Osteocyte (in vitro differentiated cells): ENCODE measurements around the gene KCNJ18. TPM values are rescaled to one million over a fixed set of nuclear protein-coding genes. Genes with fewer than 3 reads are reported as not detected.
"Not testable (repeated sequence)": the region's sequence is repeated elsewhere in the genome, so short reads cannot be mapped to it uniquely, and the experiment has no call there.

Source experiments
- DNase-seq: peaks from one replicate; pipeline ENCODE4 v3.0.0; 2021; ENCODE audit warnings: mixed read lengths; ENCODE audit not compliant: unreplicated experiment; ENCODE audit errors: extremely low spot score
- H3K27ac Mint-ChIP-seq: one replicate; pipeline ENCODE4 v1.8.0; 2021; ENCODE audit warnings: mild to moderate bottlenecking, mixed read lengths; ENCODE audit not compliant: unreplicated experiment
- H3K27me3 Mint-ChIP-seq: one replicate; pipeline ENCODE4 v1.8.0; 2021; ENCODE audit warnings: mixed read lengths; ENCODE audit not compliant: unreplicated experiment
- H3K36me3 Mint-ChIP-seq: one replicate; pipeline ENCODE4 v1.8.0; 2021; ENCODE audit warnings: mixed read lengths; ENCODE audit not compliant: unreplicated experiment
- H3K4me1 Mint-ChIP-seq: one replicate; pipeline ENCODE4 v1.8.0; 2021; ENCODE audit warnings: mixed read lengths; ENCODE audit not compliant: unreplicated experiment
- H3K4me3 Mint-ChIP-seq: one replicate; pipeline ENCODE4 v1.8.0; 2021; ENCODE audit warnings: mild to moderate bottlenecking, moderate library complexity, mixed read lengths; ENCODE audit not compliant: unreplicated experiment
- H3K9me3 Mint-ChIP-seq: one replicate; pipeline ENCODE4 v1.8.0; 2021; ENCODE audit warnings: mixed read lengths; ENCODE audit not compliant: unreplicated experiment
- total RNA-seq: library from RNA; stranded (reverse); gene quantifications from 2 replicates; pipeline ENCODE4 v1.2.1, GENCODE V29; 2021

The KCNJ18 gene
- total RNA-seq, 1 donor from 2014 or later, result not detected

- not testable (repeated sequence) for H3K27me3 Mint-ChIP-seq, DNase-seq, H3K4me3 Mint-ChIP-seq, H3K4me1 Mint-ChIP-seq, H3K27ac Mint-ChIP-seq, H3K36me3 Mint-ChIP-seq
- H3K9me3 Mint-ChIP-seq, result peaks cover 48% of the 10 kb centered on the region
Observed at GRCh38 chr17:21665935-21666493, 26.3 kb upstream of the KCNJ18 start.

GRCh38 chr17:21666711-21667412 is 25.5 kb upstream of the KCNJ18 start:
- H3K4me3 Mint-ChIP-seq, H3K36me3 Mint-ChIP-seq, H3K27me3 Mint-ChIP-seq, H3K27ac Mint-ChIP-seq, H3K4me1 Mint-ChIP-seq: not testable (repeated sequence)
- DNase-seq, result peak; percentile 84
- peaks cover 44% of the 10 kb centered on the region for H3K9me3 Mint-ChIP-seq

- peak; percentile 85 for DNase-seq
- H3K4me1 Mint-ChIP-seq, H3K4me3 Mint-ChIP-seq, H3K36me3 Mint-ChIP-seq, H3K27ac Mint-ChIP-seq, H3K27me3 Mint-ChIP-seq: not testable (repeated sequence)
- peaks cover 40% of the 10 kb centered on the region for H3K9me3 Mint-ChIP-seq
Observed at GRCh38 chr17:21667413-21668117, 24.8 kb upstream of the KCNJ18 start.

GRCh38 chr17:21668118-21668488 is 24.2 kb upstream of the KCNJ18 start:
- not testable (repeated sequence) for H3K27ac Mint-ChIP-seq, DNase-seq, H3K36me3 Mint-ChIP-seq, H3K4me3 Mint-ChIP-seq, H3K4me1 Mint-ChIP-seq, H3K27me3 Mint-ChIP-seq
- peaks cover 45% of the 10 kb centered on the region for H3K9me3 Mint-ChIP-seq

- peaks cover 49% of the 10 kb centered on the region for H3K9me3 Mint-ChIP-seq
- not testable (repeated sequence) for H3K36me3 Mint-ChIP-seq, H3K27ac Mint-ChIP-seq, H3K27me3 Mint-ChIP-seq, H3K4me1 Mint-ChIP-seq, H3K4me3 Mint-ChIP-seq
- DNase-seq, result peak; percentile 84
Observed at GRCh38 chr17:21668746-21669508, 23.4 kb upstream of the KCNJ18 start.

GRCh38 chr17:21669616-21670360 is 22.5 kb upstream of the KCNJ18 start:
- not testable (repeated sequence) for H3K27me3 Mint-ChIP-seq, H3K27ac Mint-ChIP-seq, H3K4me3 Mint-ChIP-seq, H3K36me3 Mint-ChIP-seq, H3K4me1 Mint-ChIP-seq
- peaks cover 52% of the 10 kb centered on the region for H3K9me3 Mint-ChIP-seq
- DNase-seq, result peak; percentile 83

GRCh38 chr17:21670361-21671155 is 21.8 kb upstream of the KCNJ18 start:
- H3K4me1 Mint-ChIP-seq, H3K36me3 Mint-ChIP-seq, H3K27me3 Mint-ChIP-seq, H3K4me3 Mint-ChIP-seq, H3K27ac Mint-ChIP-seq: not testable (repeated sequence)
- DNase-seq, result peak; percentile 76
- H3K9me3 Mint-ChIP-seq, result peaks cover 50% of the 10 kb centered on the region

GRCh38 chr17:21671437-21671836 is 20.9 kb upstream of the KCNJ18 start:
- peaks cover 55% of the 10 kb centered on the region for H3K9me3 Mint-ChIP-seq
- DNase-seq, result peak; percentile 81
- H3K36me3 Mint-ChIP-seq, H3K27me3 Mint-ChIP-seq, H3K4me3 Mint-ChIP-seq, H3K4me1 Mint-ChIP-seq, H3K27ac Mint-ChIP-seq: not testable (repeated sequence)

GRCh38 chr17:21671871-21672270 is 20.5 kb upstream of the KCNJ18 start:
- not testable (repeated sequence) for H3K4me3 Mint-ChIP-seq, H3K4me1 Mint-ChIP-seq, H3K27me3 Mint-ChIP-seq, H3K27ac Mint-ChIP-seq, H3K36me3 Mint-ChIP-seq
- DNase-seq, result peak; percentile 78
- peaks cover 55% of the 10 kb centered on the region for H3K9me3 Mint-ChIP-seq

- H3K27ac Mint-ChIP-seq, result not testable (repeated sequence)
Observed at GRCh38 chr17:21673451-21674241, 18.7 kb upstream of the KCNJ18 start.

More at GRCh38 chr17:21673451-21674241, 18.7 kb upstream of the KCNJ18 start:
- H3K9me3 Mint-ChIP-seq, result peaks cover 62% of the 10 kb centered on the region
- H3K36me3 Mint-ChIP-seq, H3K27me3 Mint-ChIP-seq, H3K4me3 Mint-ChIP-seq, H3K4me1 Mint-ChIP-seq: not testable (repeated sequence)
- peak; percentile 85 for DNase-seq
